Choroid plexus epithelial cell (primary cell): ENCODE data around the gene ENO1.
"Not testable (repeated sequence)": the region's sequence is repeated elsewhere in the genome, so short reads cannot be mapped to it uniquely, and the experiment has no call there.

Source experiments
- DNase-seq: peaks from one replicate; pipeline ENCODE4 v3.0.0-alpha.2; 2010; ENCODE audit warnings: low read depth
- H3K4me3 ChIP-seq: 2 replicates; pipeline ENCODE4 v1.5.1; 2011; ENCODE audit warnings: low read depth, mild to moderate bottlenecking, control low read depth, low read length, moderate library complexity
- TF ChIP-seq, protein P1 (sequence below): conservative IDR thresholded peaks from 2 replicates; pipeline ENCODE4 v1.5.1; 2011; ENCODE audit warnings: low read depth, mild to moderate bottlenecking, control low read depth, inconsistent platforms, low read length, moderate library complexity

The ENO1 gene

DNA sequence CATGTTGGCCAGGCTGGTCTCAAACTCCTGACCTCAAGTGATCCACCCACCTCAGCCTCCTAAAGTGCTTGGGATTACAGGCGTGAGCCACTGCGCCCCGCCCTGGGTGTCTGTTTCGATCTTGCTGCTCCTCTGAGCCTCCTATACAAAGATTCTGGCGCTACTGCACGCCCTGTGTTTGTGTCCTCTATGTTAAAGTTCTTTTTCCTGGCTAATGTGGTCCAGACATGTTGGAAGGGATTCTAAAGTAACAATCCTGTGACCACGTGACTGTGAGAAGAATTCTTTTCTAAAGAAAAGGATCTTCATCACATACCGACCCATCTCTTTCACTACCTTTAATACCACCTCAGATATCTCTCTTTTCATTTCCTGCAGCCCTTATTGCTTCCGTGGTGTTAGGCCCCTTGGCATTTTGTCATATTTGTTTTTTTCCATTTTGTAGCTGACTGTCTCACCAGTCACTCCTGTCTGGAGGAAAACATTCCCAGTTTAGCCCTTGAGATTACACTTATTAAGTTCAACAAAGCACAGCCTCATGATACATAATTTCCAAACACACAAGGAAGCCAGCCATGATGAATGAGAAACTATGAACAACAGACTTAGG, 27.2 kb upstream of the ENO1 start:
- TF ChIP-seq, protein P1, sequence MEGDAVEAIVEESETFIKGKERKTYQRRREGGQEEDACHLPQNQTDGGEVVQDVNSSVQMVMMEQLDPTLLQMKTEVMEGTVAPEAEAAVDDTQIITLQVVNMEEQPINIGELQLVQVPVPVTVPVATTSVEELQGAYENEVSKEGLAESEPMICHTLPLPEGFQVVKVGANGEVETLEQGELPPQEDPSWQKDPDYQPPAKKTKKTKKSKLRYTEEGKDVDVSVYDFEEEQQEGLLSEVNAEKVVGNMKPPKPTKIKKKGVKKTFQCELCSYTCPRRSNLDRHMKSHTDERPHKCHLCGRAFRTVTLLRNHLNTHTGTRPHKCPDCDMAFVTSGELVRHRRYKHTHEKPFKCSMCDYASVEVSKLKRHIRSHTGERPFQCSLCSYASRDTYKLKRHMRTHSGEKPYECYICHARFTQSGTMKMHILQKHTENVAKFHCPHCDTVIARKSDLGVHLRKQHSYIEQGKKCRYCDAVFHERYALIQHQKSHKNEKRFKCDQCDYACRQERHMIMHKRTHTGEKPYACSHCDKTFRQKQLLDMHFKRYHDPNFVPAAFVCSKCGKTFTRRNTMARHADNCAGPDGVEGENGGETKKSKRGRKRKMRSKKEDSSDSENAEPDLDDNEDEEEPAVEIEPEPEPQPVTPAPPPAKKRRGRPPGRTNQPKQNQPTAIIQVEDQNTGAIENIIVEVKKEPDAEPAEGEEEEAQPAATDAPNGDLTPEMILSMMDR: no peak
- H3K4me3 ChIP-seq: no peak overlapping the region
- DNase-seq: peak; percentile 30

DNA sequence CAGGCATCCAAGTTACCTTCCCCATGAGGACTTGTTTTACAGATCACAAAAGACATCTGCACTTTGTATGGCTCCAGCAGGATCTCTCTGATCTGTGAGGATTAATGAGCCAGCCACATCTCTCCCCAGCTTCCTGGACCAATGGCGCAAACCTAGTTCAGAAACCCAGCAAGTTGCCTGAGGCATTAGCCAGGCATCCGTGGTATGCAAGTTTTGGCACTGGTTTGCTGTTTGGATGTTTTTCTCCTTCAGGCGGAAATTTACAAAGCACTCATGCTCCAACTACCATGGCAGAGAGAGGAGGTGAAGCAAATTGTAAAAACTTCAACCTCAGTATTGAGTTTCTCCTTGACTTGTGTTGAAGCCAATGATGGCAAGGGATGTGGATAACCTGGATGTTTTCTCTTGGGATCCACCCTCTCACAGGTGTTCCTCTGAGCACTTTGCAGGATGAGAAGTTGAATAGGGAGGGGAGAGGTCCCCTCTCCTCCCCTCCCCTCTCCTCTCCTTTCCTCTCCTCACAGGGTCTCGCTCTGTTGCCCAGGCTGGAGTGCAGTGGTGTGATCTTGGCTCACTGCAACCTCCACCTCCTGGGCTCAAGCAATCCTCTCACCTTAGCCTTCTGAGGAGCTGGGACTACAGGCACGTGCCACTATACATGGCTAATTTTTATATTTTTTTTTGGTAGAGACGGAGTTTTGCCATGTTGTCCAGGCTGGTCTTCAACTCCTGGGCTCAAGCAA, 25.6 kb upstream of the ENO1 start:
- H3K4me3 ChIP-seq: no peak overlapping the region
- peak; percentile 97 for DNase-seq
- TF ChIP-seq, protein P1: peak; percentile 2

DNA sequence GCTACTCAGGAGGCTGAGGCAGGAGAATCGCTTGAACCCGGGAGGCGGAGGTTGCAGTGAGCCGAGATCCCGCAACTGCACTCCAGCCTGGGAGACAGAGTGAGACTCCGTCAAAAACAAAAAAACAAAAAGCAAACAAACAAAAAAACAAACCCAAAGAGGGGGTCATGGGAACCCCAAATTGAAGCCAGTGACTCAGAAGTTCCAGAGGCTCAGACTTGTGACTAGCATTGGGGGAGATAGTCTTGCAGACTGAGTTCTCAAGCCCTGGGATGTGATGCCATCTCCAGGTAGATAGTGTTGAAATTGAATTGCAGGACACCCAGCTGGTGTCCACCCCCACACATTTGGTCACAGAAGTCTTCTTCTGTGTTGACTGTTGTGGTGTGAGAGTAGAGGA, 24.9 kb upstream of the ENO1 start:
- H3K4me3 ChIP-seq: no peak overlapping the region
- TF ChIP-seq, protein P1: no peak

DNA sequence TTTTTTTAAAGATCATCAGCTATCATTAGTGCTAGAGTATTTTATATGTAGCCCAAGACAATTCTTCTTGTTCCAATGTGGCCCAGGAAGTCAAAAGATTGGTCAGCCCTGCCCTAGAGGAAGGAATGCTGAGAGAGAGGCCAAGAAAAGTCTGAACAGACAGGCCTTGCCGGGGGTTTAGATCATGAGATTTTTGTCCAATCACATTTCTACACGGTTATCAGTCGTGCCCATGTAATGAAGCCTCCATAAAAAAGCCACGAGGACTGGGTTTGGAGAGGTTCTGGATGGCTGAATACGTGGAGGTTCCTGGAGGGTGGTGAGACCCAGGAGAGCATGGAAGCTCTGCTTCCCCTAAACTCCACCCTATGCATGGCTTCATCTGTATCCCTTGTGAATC, 24.3 kb upstream of the ENO1 start:
- peak; percentile 60 for DNase-seq
- TF ChIP-seq, protein P1: peak; percentile 50
- no peak overlapping the region for H3K4me3 ChIP-seq

More for the DNA sequence above, 24.9 kb upstream of the ENO1 start:
- DNase-seq: peak; percentile 59

DNA sequence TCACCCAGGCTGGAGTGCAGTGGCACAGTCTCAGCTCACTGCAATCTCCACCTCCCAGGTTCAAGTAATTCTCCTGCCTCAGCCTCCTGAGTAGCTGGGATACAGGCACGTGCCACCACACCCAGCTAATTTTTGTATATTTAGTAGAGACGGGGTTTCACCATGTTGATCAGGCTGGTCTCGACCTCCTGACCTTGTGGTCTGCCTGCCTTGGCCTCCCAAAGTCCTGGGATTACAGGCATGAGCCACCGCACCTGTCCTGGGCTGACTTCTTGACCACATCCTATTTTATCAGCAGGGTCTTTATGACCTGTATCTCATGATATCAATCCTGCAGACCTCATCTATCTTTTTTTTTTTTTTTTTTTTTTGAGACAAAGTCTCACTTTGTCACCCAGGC, 22.2 kb upstream of the ENO1 start:
- not testable (repeated sequence) for H3K4me3 ChIP-seq, DNase-seq

DNA sequence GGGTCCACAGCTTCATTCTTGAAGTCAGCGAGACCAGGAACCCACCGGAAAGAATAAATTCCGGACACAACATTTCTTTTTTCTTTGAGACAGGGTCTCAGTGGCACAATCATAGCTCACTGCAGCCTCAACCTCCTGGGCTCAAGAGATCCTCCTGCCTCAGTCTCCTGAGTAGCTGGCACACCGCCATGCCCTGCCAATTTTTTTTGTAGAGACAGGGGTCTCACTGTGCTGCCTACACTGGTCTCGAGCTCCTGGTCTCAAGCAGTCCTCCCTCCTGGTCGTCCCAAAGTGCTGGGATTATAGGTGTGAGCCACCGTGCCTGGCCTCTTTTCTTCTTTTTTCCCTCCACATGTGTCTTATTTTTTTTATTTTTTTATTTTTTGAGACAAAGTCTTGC, 20.6 kb upstream of the ENO1 start:
- DNase-seq: no peak
- H3K4me3 ChIP-seq: no peak overlapping the region
- TF ChIP-seq, protein P1: no peak

DNA sequence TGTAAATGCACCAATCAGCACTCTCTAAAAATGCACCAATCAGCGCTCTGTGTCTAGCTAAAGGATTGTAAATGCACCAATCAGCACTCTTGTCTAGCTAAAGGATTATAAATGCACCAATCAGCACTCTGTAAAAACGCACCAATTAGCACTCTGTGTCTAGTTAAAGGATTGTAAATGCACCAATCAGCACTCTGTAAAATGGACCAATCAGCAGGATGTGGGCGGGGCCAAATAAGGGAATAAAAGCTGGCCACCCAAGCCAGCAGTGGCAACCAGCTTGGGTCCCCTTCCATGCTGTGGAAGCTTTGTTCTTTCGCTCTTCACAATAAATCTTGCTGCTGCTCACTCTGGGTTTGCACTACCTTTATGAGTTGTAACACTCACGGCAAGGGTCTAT, 19.9 kb upstream of the ENO1 start:
- DNase-seq, H3K4me3 ChIP-seq: not testable (repeated sequence)

DNA sequence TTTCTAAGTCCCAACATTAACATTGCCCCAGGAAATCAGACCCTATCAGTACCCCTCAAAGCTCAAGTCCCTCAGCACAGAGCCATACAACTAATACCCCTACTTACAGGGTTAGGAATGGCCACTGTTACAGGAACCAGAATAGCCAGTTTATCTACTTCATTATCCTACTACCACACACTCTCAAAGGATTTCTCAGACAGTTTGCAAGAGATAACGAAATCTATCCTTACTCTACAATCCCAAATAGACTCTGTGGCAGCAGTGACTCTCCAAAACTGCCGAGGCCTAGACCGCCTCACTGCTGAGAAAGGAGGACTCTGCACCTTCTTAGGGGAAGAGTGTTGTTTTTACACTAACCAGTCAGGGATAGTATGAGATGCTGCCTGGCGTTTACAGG, 19.0 kb upstream of the ENO1 start:
- DNase-seq, H3K4me3 ChIP-seq: not testable (repeated sequence)

DNA sequence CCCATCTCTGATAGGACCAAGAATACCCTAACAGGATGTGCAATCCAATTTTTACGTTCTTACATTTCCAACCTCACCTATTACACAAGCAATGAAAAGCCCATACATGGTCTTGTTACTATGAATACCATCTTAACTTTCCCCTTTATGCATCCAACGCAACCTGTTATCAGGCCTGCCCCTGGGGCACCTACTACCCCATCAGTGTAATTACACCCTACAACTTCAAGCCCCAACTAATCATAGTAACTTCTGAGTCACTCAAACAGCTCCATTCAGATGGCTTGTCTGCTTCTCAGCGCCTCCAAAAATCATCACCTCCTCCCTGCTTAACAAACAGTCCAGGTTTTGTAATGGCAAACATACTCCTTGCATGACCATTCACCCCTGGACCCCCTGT, 18.3 kb upstream of the ENO1 start:
- not testable (repeated sequence) for DNase-seq, H3K4me3 ChIP-seq
